Prostate gland (tissue), 2 donors: ENCODE results near the gene CCDC81.

Source experiments
- CTCF ChIP-seq, 4 experiments: fragments of 200-600 bp in 2 of 4; fragments of 450-650 bp in 2 of 4; sonication (generic) in 2 of 4; IDR thresholded peaks; 1 replicate in 3 of 4; 2 replicates in 1 of 4; pipeline ENCODE4 v1.5.1; 2016 to 2019; ENCODE audit warnings: antibody characterized with exemption in 4 of 4, mild to moderate bottlenecking in 2 of 4, moderate library complexity in 2 of 4
- POLR2A ChIP-seq: fragments of 450-650 bp; IDR thresholded peaks from one replicate; pipeline ENCODE4 v1.6.1; 2016; ENCODE audit warnings: antibody characterized with exemption, mild to moderate bottlenecking

- no peak for TF ChIP-seq CTCF (IDR thresholded peaks at IDR 0.05)
- TF ChIP-seq POLR2A: no peak
Measured at GRCh38 chr11:86447763-86448480, 73.2 kb downstream of the CCDC81 start.
